Activated T-cell treated with anti-CD3 and anti-CD28 coated beads for 24 hours (primary cell): Measurements from ENCODE around the gene MYO1H.

Experiments used
- DNase-seq: peaks from one replicate; pipeline ENCODE4 v3.0.0-alpha.2; 2020; ENCODE audit warnings: low read depth

The MYO1H gene

DNA sequence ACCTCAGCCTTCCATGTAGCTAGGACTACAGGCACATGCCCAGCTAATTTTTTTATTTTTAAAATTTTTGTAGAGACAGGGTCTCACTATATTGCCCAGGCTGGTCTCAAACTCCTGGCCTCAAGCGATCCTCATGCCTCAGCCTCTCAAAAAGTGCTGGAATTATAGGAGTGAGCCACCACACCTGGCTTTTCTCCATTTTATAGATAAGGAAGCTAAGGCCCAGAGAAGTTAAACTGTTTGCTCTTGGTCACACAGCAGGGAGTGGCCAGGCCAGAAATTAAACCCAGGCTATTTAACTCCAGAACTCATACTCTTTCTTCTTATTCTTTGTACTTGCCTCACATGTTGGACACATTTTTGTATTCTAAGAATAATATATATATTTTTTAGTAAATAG is 146.2 kb downstream of the MYO1H start:
- no peak for DNase-seq

DNA sequence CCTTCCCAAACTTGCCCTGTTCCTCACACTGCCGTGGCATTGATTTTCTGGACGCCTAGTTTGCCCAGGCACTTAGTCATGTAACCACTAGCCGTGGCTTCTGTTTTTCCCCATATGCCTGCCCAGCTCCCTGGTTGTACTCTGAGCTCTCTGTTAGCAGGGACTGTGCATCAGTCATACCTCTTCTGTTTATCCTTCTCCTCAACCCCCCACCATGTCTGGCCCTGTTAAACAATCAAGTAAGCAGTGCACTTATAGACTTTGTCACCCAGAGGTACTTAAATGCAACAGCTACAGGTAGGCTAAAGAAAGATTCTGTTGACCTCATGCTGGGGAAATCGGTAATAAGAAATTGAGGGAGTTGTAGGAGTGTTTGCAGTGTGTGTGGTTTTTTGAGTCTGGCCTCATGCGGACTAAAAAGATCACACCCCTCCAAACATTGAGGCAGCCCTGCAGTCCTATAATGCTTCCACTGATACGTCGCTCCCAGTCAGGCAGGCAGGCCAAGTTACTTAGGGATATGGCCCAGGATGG is 146.7 kb downstream of the MYO1H start:
- no peak for DNase-seq

DNA sequence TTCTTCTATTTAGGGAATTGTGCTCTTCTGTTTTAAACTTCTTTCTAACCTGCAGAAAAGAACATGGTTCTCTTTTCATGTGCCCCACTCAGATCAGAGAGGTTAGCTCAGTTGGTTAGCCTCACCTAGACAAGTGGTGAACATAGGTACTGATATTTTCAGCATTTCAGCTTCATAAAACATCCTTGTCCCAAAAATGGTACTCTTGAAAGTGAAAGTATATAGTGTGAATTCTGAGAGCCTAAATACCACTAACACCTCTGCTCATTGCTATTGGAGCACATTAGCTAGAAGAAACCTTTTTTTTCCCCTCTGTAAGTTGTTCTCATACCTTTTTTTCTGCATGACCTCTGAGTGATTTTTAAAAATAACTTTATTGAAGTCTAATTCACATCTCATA is 147.3 kb downstream of the MYO1H start:
- no peak for DNase-seq

DNA sequence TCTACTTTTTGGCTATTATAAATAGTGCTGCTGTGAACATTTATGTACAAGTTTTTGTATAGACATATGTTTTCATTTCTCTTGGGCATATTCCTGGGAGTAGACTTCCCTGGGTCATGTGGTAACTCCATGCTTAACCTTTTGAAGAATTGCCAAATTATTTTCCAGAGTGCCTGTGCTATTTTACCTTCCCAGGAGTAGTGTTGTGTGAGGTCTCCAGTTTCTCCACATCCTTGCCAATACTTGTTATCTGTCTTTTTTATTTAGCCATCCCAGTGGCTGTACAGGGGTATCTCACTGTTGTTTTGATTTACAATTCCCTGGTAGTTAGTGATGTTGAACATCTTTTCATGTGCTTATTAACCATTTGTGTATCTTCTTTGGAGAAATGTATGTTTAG is 148.6 kb downstream of the MYO1H start:
- no peak for DNase-seq

DNA sequence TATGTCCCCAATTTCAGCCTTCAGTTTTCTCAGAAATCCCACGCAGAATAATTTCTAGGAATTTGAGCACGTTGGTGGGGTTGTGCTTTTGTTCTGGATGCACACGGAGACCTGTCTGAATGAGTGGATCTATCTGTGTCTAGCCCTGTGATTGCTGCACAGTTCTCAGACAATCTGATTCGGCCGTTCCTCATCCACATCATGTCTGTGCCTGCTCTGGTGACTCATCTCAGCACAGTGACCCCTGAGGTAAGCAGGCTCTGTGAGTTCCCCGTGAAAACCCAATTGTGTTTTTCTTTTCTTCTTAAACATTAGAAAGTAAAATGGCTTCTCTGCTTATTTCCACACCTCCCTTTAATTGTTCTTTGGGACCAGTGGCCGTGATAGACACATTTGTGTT is 150.0 kb downstream of the MYO1H start:
- no peak for DNase-seq
